DMS 273 (cell line): ENCODE measurements around the gene ASCL5.

ENCODE experiments used
- DNase-seq: peaks from one replicate; lab custom pipeline; 2025; ENCODE audit not compliant: unreplicated experiment; lab: John Stamatoyannopoulos, UW

The ASCL5 gene

GRCh38 chr1:201153474-201154388, 26.7 kb upstream of the ASCL5 start:
- peak; percentile 85 for DNase-seq

- DNase-seq, result peak; percentile 71
Measured at GRCh38 chr1:201149400-201149799, 22.4 kb upstream of the ASCL5 start.

GRCh38 chr1:201147396-201148015, 20.5 kb upstream of the ASCL5 start:
- DNase-seq, result no peak

GRCh38 chr1:201146626-201147390, 19.8 kb upstream of the ASCL5 start:
- DNase-seq, result no peak

GRCh38 chr1:201145816-201146215, 18.8 kb upstream of the ASCL5 start:
- DNase-seq, result no peak

- no peak for DNase-seq
Measured at GRCh38 chr1:201145132-201145531, 18.1 kb upstream of the ASCL5 start.

GRCh38 chr1:201144701-201145100, 17.7 kb upstream of the ASCL5 start:
- no peak for DNase-seq

GRCh38 chr1:201143726-201144635, 17.0 kb upstream of the ASCL5 start:
- DNase-seq, result no peak

- no peak for DNase-seq
Measured at GRCh38 chr1:201142849-201143725, 16.1 kb upstream of the ASCL5 start.

GRCh38 chr1:201142011-201142848, 15.2 kb upstream of the ASCL5 start:
- DNase-seq, result no peak

- DNase-seq, result no peak
Measured at GRCh38 chr1:201141418-201141817, 14.4 kb upstream of the ASCL5 start.

- DNase-seq, result no peak
Measured at GRCh38 chr1:201140941-201141260, 13.9 kb upstream of the ASCL5 start.

- DNase-seq, result no peak
Measured at GRCh38 chr1:201140235-201140940, 13.4 kb upstream of the ASCL5 start.

- no peak for DNase-seq
Measured at GRCh38 chr1:201139756-201140155, 12.8 kb upstream of the ASCL5 start.

GRCh38 chr1:201139306-201139705, 12.3 kb upstream of the ASCL5 start:
- DNase-seq, result no peak

GRCh38 chr1:201138311-201138840, 11.4 kb upstream of the ASCL5 start:
- DNase-seq, result no peak

GRCh38 chr1:201137579-201138310, 10.8 kb upstream of the ASCL5 start:
- no peak for DNase-seq
